Gastrocnemius medialis (tissue), 4 donors: ENCODE measurements around the gene CITED1.

ENCODE experiments used
- POLR2A ChIP-seq, 2 donors: fragments of 450-650 bp; IDR thresholded peaks; one replicate each; pipeline ENCODE4 v1.6.1; 2017; ENCODE audit warnings: antibody characterized with exemption in 2 of 2, mild to moderate bottlenecking in 2 of 2, moderate library complexity in 2 of 2
- TF ChIP-seq, protein P1 (sequence below), 5 experiments: fragments of 450-650 bp in 3 of 5; fragments of 200-600 bp in 2 of 5; sonication (generic) in 2 of 5; IDR thresholded peaks in 4 of 5; conservative IDR thresholded peaks in 1 of 5; 1 replicate in 4 of 5; 2 replicates in 1 of 5; pipeline ENCODE4 v1.5.1; 2016 to 2019; ENCODE audit warnings: antibody characterized with exemption in 5 of 5, mild to moderate bottlenecking in 3 of 5, moderate library complexity in 3 of 5

- TF ChIP-seq POLR2A (IDR thresholded peaks at IDR 0.05): no peak
- TF ChIP-seq, protein P1, sequence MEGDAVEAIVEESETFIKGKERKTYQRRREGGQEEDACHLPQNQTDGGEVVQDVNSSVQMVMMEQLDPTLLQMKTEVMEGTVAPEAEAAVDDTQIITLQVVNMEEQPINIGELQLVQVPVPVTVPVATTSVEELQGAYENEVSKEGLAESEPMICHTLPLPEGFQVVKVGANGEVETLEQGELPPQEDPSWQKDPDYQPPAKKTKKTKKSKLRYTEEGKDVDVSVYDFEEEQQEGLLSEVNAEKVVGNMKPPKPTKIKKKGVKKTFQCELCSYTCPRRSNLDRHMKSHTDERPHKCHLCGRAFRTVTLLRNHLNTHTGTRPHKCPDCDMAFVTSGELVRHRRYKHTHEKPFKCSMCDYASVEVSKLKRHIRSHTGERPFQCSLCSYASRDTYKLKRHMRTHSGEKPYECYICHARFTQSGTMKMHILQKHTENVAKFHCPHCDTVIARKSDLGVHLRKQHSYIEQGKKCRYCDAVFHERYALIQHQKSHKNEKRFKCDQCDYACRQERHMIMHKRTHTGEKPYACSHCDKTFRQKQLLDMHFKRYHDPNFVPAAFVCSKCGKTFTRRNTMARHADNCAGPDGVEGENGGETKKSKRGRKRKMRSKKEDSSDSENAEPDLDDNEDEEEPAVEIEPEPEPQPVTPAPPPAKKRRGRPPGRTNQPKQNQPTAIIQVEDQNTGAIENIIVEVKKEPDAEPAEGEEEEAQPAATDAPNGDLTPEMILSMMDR (IDR thresholded peaks at IDR 0.05 in 4 of 5, conservative IDR thresholded peaks at IDR 0.05 in 1 of 5): no peak
These were observed 45.3 kb downstream of the CITED1 start for GRCh38 chrX:72260448-72260847.
